Middle frontal gyrus (tissue), 1 donor: Measurements from ENCODE around the gene HFE.
"Not testable (repeated sequence)": the region's sequence is repeated elsewhere in the genome, so short reads cannot be mapped to it uniquely, and the experiment has no call there.

Source experiments
- DNase-seq: peaks from one replicate; pipeline ENCODE4 v3.0.0-alpha.2; 2015; ENCODE audit warnings: low spot score; ENCODE audit errors: extremely low spot score

Gene HFE

GRCh38 chr6:26059941-26060340, 27.3 kb upstream of the HFE start:
- DNase-seq: no peak

GRCh38 chr6:26064619-26065257, 22.5 kb upstream of the HFE start:
- DNase-seq: no peak

- no peak for DNase-seq
These were observed 21.3 kb upstream of the HFE start for GRCh38 chr6:26065952-26066380.

GRCh38 chr6:26067367-26067766, 19.9 kb upstream of the HFE start:
- no peak for DNase-seq

DNA sequence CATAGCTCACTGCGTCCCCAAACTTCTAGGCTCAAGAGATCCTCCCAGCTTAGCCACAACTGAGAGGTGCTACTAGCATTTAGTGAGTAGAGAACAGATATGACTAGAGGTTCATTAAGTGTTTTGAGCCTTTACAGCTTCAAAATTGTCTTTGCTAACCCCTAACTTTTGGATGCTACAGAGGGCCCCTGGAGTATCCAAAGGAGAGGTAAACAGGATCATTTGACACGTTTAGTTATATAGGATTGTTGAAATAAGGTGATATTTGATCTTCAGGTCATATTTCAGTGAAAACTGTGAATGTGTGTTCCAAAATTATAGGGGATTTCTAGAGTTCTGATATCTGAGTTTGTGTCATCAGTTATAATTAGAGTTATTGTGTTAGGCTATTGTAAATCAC, 19.2 kb upstream of the HFE start:
- no peak for DNase-seq

GRCh38 chr6:26071135-26071534, 16.1 kb upstream of the HFE start:
- DNase-seq: no peak

- no peak for DNase-seq
These were observed 12.0 kb upstream of the HFE start for GRCh38 chr6:26075063-26075717.

DNA sequence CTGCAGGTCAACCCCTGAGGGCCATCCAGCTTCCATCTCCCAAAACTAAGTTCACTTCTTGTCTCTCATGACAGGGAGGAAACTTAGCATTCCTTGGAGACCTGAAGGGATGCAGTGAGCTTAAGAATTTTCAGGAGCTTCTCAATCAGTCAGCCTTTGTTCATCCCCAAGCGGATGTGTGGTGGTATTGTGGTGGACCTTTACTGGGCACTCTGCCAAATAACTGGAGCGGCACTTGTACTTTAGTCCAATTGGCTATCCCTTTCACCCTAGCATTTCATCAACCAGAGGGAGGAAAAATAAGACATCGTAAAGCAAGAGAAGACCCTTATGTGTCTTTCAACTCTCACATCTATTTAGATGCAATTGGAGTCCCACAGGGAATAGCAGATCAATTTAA, 9.2 kb upstream of the HFE start:
- not testable (repeated sequence) for DNase-seq

- DNase-seq: not testable (repeated sequence)
These were observed 6.1 kb upstream of the HFE start for GRCh38 chr6:26081096-26081495.

DNA sequence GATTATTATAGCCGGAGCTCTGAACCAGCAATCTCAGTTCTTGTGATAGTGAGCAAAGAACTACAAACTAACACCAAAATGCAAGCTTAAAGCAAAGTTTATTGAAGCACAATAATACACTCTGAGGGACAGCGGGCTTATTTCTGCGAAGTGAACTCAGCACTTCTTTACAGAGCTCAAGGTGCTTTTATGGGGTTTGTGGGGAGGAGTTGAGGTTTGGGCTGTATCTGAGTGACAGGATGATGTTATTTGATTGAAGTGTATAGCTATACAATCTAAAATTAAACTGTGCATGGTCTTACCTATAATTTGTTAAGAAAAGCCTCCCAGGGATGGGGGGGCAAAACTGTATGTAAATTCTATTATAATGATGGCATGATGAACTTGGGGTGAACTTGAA, 1.0 kb upstream of the HFE start:
- no peak for DNase-seq

- DNase-seq: no peak
These were observed 1.1 kb downstream of the HFE start for GRCh38 chr6:26088344-26088743.

DNA sequence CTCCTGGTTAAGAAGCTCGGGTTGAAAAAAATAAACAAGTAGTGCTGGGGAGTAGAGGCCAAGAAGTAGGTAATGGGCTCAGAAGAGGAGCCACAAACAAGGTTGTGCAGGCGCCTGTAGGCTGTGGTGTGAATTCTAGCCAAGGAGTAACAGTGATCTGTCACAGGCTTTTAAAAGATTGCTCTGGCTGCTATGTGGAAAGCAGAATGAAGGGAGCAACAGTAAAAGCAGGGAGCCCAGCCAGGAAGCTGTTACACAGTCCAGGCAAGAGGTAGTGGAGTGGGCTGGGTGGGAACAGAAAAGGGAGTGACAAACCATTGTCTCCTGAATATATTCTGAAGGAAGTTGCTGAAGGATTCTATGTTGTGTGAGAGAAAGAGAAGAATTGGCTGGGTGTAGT, 2.0 kb downstream of the HFE start:
- no peak for DNase-seq

DNA sequence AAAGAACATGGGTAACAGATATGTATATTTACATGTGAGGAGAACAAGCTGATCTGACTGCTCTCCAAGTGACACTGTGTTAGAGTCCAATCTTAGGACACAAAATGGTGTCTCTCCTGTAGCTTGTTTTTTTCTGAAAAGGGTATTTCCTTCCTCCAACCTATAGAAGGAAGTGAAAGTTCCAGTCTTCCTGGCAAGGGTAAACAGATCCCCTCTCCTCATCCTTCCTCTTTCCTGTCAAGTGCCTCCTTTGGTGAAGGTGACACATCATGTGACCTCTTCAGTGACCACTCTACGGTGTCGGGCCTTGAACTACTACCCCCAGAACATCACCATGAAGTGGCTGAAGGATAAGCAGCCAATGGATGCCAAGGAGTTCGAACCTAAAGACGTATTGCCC, 5.2 kb downstream of the HFE start:
- DNase-seq: no peak

DNA sequence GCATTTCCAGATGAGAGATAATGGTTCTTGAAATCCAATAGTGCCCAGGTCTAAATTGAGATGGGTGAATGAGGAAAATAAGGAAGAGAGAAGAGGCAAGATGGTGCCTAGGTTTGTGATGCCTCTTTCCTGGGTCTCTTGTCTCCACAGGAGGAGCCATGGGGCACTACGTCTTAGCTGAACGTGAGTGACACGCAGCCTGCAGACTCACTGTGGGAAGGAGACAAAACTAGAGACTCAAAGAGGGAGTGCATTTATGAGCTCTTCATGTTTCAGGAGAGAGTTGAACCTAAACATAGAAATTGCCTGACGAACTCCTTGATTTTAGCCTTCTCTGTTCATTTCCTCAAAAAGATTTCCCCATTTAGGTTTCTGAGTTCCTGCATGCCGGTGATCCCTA, 6.8 kb downstream of the HFE start:
- no peak for DNase-seq

- DNase-seq: peak; percentile 51
These were observed 10.1 kb downstream of the HFE start for GRCh38 chr6:26097268-26097875.

DNA sequence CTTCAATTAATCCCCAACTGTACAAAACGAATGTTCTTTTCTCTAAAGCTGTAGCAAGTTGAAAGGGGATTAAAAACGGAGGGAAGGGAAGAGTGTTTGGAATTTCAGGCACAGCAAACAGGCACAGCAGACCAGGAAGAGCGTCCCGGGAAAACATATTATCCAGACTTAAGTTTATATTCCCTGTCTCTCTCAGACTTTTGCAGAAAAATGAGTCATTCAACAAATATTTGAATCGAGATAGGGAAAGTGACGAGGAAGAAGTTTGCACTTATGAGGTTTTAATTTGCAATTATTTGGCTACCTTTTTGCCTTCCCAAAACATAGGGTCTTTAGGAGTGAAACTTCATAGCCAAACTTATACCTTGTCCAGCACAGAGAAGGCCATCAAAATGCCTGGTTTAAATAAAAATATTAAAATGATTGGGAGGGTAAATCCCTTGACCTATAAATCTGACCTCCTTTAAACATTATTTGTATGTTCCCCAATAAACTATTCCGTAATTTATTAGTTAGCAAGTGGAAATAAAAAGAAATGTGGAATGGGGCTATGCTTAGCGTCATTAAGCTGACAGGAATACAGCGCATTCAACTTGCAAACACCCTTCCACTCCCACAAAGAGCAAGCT, 16.0 kb downstream of the HFE start:
- no peak for DNase-seq

- peak; percentile 82 for DNase-seq
These were observed 16.7 kb downstream of the HFE start for GRCh38 chr6:26103770-26104456.

DNA sequence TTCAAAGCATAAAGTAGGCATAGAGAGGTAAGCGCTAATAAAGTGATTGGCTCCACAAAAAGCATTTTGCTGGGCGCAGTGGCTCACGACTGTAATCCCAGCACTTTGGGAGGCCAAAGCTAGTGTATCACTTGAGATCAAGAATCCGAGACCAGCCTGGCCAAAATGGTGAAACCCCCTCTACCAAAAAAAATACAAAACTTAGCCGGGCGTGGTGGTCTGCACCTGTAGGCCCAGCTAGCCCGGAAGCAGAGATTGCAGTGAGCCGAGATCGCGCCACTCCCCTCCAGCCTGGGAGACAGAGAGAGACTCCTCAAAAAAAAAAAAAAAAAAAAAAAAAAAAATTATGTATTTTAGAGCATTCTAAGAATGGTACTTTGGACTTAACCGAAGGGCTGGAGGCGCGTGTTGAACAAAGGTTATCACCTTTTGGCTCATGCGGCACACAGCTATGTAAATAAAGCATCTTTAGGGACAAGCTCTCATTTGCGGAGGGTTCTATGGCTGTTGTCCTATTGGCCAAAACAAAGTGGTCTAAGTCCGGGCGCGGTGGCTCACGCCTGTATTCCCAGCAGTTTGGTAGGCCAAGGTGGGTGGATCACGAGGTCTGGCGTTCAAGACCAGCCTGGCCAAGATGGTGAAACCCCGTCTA, 17.4 kb downstream of the HFE start:
- DNase-seq: no peak

DNA sequence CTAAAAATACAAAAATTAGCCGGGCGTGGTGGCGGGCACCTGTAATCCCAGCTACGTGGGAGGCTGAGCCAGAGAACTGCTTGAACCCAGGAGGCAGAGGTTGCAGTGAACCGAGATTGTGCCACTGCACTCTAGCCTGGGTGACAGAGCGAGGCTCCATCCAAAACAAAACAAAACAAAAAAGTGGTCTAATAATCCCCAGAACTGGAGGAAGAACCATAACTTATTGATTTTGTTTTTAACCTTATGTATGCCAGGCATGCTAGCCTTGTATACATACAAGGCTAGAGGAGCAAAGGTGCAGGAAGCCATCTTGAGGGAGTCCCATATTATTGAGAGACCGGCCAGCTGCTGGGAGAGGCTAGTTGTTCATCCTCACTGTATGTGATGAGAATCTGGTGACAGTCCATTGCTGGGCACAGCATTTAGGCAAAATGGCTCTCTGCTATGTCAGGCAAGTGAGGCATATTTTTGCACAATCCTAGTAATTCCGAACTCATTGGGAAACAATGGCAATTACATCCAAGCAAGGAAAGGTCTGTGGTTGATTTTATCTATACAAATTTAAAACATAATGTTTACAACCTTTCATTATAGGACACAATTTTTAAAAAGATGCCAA, 18.0 kb downstream of the HFE start:
- no peak for DNase-seq

DNA sequence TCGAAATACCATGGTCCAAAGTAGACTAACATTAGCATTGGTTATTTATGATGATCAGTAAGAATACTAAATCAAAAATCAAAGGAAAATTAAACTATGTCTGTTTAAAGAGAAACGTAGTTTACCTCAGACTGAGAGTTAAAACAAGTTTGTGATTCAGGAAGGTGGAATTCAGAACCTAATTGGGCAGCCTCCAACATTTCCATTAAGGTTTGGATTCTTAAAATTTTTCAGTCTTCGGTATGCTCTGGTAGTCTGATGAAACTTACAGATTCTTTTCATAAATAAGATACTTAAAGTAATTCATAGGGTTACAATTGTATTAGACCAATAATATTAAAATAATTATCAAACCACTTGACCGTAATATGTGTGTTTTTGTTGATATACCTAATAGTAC, 18.6 kb downstream of the HFE start:
- DNase-seq: no peak

GRCh38 chr6:26107935-26108334, 20.7 kb downstream of the HFE start:
- DNase-seq: no peak
